HG02938 (cell line): ENCODE results near the gene TANC1.

Experiments
- ATAC-seq: cut with Tn5 transposase; IDR thresholded peaks from one replicate; pipeline ENCODE4 v1.9.1; 2021; ENCODE audit warnings: mild to moderate bottlenecking, moderate library complexity; ENCODE audit not compliant: unreplicated experiment

The TANC1 gene

GRCh38 chr2:159243529-159243928 is 275.1 kb downstream of the TANC1 start:
- no peak for ATAC-seq

GRCh38 chr2:159246325-159246988 is 278.0 kb downstream of the TANC1 start:
- no peak for ATAC-seq

GRCh38 chr2:159249990-159250715 is 281.7 kb downstream of the TANC1 start:
- no peak for ATAC-seq

- no peak for ATAC-seq
Observed at GRCh38 chr2:159251296-159252173, 283.1 kb downstream of the TANC1 start.

- ATAC-seq: no peak
Observed at GRCh38 chr2:159252905-159253304, 284.5 kb downstream of the TANC1 start.

GRCh38 chr2:159256159-159256558 is 287.7 kb downstream of the TANC1 start:
- no peak for ATAC-seq

- ATAC-seq: no peak
Observed at GRCh38 chr2:159262226-159262625, 293.8 kb downstream of the TANC1 start.

- no peak for ATAC-seq
Observed at GRCh38 chr2:159262904-159263303, 294.5 kb downstream of the TANC1 start.

- ATAC-seq: no peak
Observed at GRCh38 chr2:159265171-159265576, 296.7 kb downstream of the TANC1 start.

GRCh38 chr2:159266554-159266953 is 298.1 kb downstream of the TANC1 start:
- peak; percentile 90 for ATAC-seq

GRCh38 chr2:159267921-159268320 is 299.5 kb downstream of the TANC1 start:
- ATAC-seq: no peak

- ATAC-seq: no peak
Observed at GRCh38 chr2:159270744-159271379, 302.4 kb downstream of the TANC1 start.

GRCh38 chr2:159272156-159272555 is 303.7 kb downstream of the TANC1 start:
- no peak for ATAC-seq

- no peak for ATAC-seq
Observed at GRCh38 chr2:159275111-159275510, 306.7 kb downstream of the TANC1 start.

GRCh38 chr2:159279700-159280099 is 311.3 kb downstream of the TANC1 start:
- ATAC-seq: no peak

- ATAC-seq: no peak
Observed at GRCh38 chr2:159281002-159281401, 312.6 kb downstream of the TANC1 start.
